Fibroblast of villous mesenchyme (primary cell): ENCODE measurements around the gene TMEM260. TPM values are rescaled to one million over a fixed set of nuclear protein-coding genes. Genes with fewer than 3 reads are reported as not detected.
"Not testable (repeated sequence)": the region's sequence is repeated elsewhere in the genome, so short reads cannot be mapped to it uniquely, and the experiment has no call there.

Experiments
- DNase-seq: peaks from one replicate; pipeline ENCODE4 v3.0.0-alpha.2; 2010; ENCODE audit warnings: low read depth
- H3K4me3 ChIP-seq: 2 replicates; pipeline ENCODE4 v1.5.1; 2011; ENCODE audit warnings: low read depth, mild to moderate bottlenecking, low read length
- CTCF ChIP-seq: IDR thresholded peaks from 2 replicates; pipeline ENCODE4 v1.5.1; 2012; ENCODE audit warnings: low read depth, mild to moderate bottlenecking, low read length; ENCODE audit not compliant: insufficient read depth
- total RNA-seq: library from RNA; depleted of rRNA; stranded (reverse); fragments of >200 nt; gene quantifications from 2 replicates; pipeline ENCODE4 v1.2.3, GENCODE V29; 2012

TMEM260 gene
- total RNA-seq, 1 donor = 19.9 TPM

GRCh38 chr14:56664811-56665421 is 85.3 kb downstream of the TMEM260 start:
- H3K4me3 ChIP-seq = no peak overlapping the region
- no peak for DNase-seq
- no peak for TF ChIP-seq CTCF

GRCh38 chr14:56666294-56666693 is 86.7 kb downstream of the TMEM260 start:
- DNase-seq = no peak
- no peak for TF ChIP-seq CTCF
- H3K4me3 ChIP-seq = no peak overlapping the region

GRCh38 chr14:56666716-56667115 is 87.1 kb downstream of the TMEM260 start:
- TF ChIP-seq CTCF = no peak
- no peak for DNase-seq
- no peak overlapping the region for H3K4me3 ChIP-seq

GRCh38 chr14:56667290-56667689 is 87.7 kb downstream of the TMEM260 start:
- DNase-seq, H3K4me3 ChIP-seq: not testable (repeated sequence)

GRCh38 chr14:56676042-56676441 is 96.4 kb downstream of the TMEM260 start:
- H3K4me3 ChIP-seq = no peak overlapping the region
- TF ChIP-seq CTCF = no peak
- DNase-seq = no peak

GRCh38 chr14:56678838-56679237 is 99.2 kb downstream of the TMEM260 start:
- DNase-seq = no peak
- no peak overlapping the region for H3K4me3 ChIP-seq
- no peak for TF ChIP-seq CTCF

- DNase-seq = no peak
- no peak overlapping the region for H3K4me3 ChIP-seq
- no peak for TF ChIP-seq CTCF
Observed at GRCh38 chr14:56686416-56686815, 106.8 kb downstream of the TMEM260 start.
